WTC11 (cell line): ENCODE data around the gene SLC19A3. TPM values are rescaled to one million over a fixed set of nuclear protein-coding genes. Genes with fewer than 3 reads are reported as not detected.

Source experiments
- ATAC-seq: fragments of 200-7000 bp; cut with Tn5 transposase; 2 replicates; pipeline ENCODE4 v1.10.0; 2021; ENCODE audit warnings: mild to moderate bottlenecking, moderate library complexity
- CTCF ChIA-PET: fragments of 300-600 bp; sonication (Branson Sonifier 250); formaldehyde crosslinking; loops from one replicate; lab custom pipeline; 2021; ENCODE audit warnings: antibody characterized with exemption; lab: Charles Lee
- POLR2A ChIA-PET: fragments of 350-600 bp; sonication (Branson Sonifier 250); formaldehyde crosslinking; loops from one replicate; lab custom pipeline; 2021; ENCODE audit warnings: antibody characterized with exemption; lab: Charles Lee
- DNase-seq: peaks from one replicate; pipeline ENCODE4 v3.0.0; 2021; ENCODE audit warnings: low spot score
- H3K27ac Mint-ChIP-seq: 2 replicates; pipeline ENCODE4 v1.8.0; 2021; ENCODE audit warnings: mixed read lengths
- H3K27me3 Mint-ChIP-seq: 2 replicates; pipeline ENCODE4 v1.8.0; 2021; ENCODE audit warnings: low read depth, mild to moderate bottlenecking, moderate library complexity, mixed read lengths
- H3K36me3 Mint-ChIP-seq: 2 replicates; pipeline ENCODE4 v1.8.0; 2021; ENCODE audit warnings: mixed read lengths
- H3K4me1 Mint-ChIP-seq: 2 replicates; pipeline ENCODE4 v1.8.0; 2022; ENCODE audit warnings: mixed read lengths
- H3K4me3 Mint-ChIP-seq: 2 replicates; pipeline ENCODE4 v1.8.0; 2021; ENCODE audit warnings: mild to moderate bottlenecking, moderate library complexity, mixed read lengths
- H3K9me3 Mint-ChIP-seq: 2 replicates; pipeline ENCODE4 v1.8.0; 2021; ENCODE audit warnings: mixed read lengths
- ATF6 ChIP-seq: sonication (generic); formaldehyde crosslinking; IDR thresholded peaks from 2 replicates; pipeline ENCODE4 v1.8.1; 2023; ENCODE audit warnings: mild to moderate bottlenecking, missing genetic modification reagents
- CDX4 ChIP-seq: fragments of 250-450 bp; sonication (Bioruptor Pico); IDR thresholded peaks from 2 replicates; pipeline ENCODE4 v1.9.0; 2021; ENCODE audit warnings: moderate library complexity, mild to moderate bottlenecking, inconsistent platforms, borderline replicate concordance
- CREB1 ChIP-seq: sonication (generic); formaldehyde crosslinking; IDR thresholded peaks from 2 replicates; pipeline ENCODE4 v1.8.0; 2023; ENCODE audit warnings: mild to moderate bottlenecking, missing genetic modification reagents
- CREM ChIP-seq: sonication (generic); formaldehyde crosslinking; IDR thresholded peaks from 2 replicates; pipeline ENCODE4 v1.8.1; 2022; ENCODE audit warnings: mild to moderate bottlenecking, missing genetic modification reagents, moderate library complexity
- E2F4 ChIP-seq: sonication (generic); formaldehyde crosslinking; IDR thresholded peaks from 2 replicates; pipeline ENCODE4 v1.8.1; 2022; ENCODE audit warnings: low read depth, mild to moderate bottlenecking, moderate library complexity, missing genetic modification reagents, borderline replicate concordance
- ETV6 ChIP-seq: sonication (generic); formaldehyde crosslinking; IDR thresholded peaks from 2 replicates; pipeline ENCODE4 v1.8.1; 2022; ENCODE audit warnings: mild to moderate bottlenecking, missing genetic modification reagents
- FOXP4 ChIP-seq: sonication (generic); formaldehyde crosslinking; IDR thresholded peaks from 2 replicates; pipeline ENCODE4 v1.8.0; 2022; ENCODE audit warnings: mild to moderate bottlenecking, missing genetic modification reagents
- IRF2 ChIP-seq: sonication (generic); formaldehyde crosslinking; IDR thresholded peaks from 2 replicates; pipeline ENCODE4 v1.8.0; 2022; ENCODE audit warnings: low read depth, missing genetic modification reagents, borderline replicate concordance
- JUN ChIP-seq: sonication (generic); formaldehyde crosslinking; IDR thresholded peaks from 2 replicates; pipeline ENCODE4 v1.8.0; 2023; ENCODE audit warnings: mild to moderate bottlenecking, missing genetic modification reagents
- MAX ChIP-seq: sonication (generic); formaldehyde crosslinking; IDR thresholded peaks from 2 replicates; pipeline ENCODE4 v1.8.0; 2022; ENCODE audit warnings: mild to moderate bottlenecking, missing genetic modification reagents
- MLX ChIP-seq: sonication (generic); formaldehyde crosslinking; IDR thresholded peaks from 2 replicates; pipeline ENCODE4 v1.8.1; 2023; ENCODE audit warnings: mild to moderate bottlenecking, missing genetic modification reagents, moderate library complexity
- MYBL2 ChIP-seq: sonication (generic); formaldehyde crosslinking; IDR thresholded peaks from 2 replicates; pipeline ENCODE4 v1.8.1; 2023; ENCODE audit warnings: mild to moderate bottlenecking, moderate library complexity, missing genetic modification reagents
- NFATC4 ChIP-seq: fragments of 250-450 bp; sonication (Bioruptor Pico); IDR thresholded peaks from 2 replicates; pipeline ENCODE4 v1.9.0; 2021; ENCODE audit warnings: mild to moderate bottlenecking
- NFYB ChIP-seq: sonication (generic); formaldehyde crosslinking; conservative IDR thresholded peaks from 2 replicates; pipeline ENCODE4 v1.8.0; 2022; ENCODE audit warnings: low read depth, missing genetic modification reagents
- RORB ChIP-seq: fragments of 250-450 bp; sonication (Bioruptor Pico); IDR thresholded peaks from 2 replicates; pipeline ENCODE4 v1.9.0; 2021; ENCODE audit warnings: mild to moderate bottlenecking
- SOX15 ChIP-seq: fragments of 250-450 bp; sonication (Bioruptor Pico); IDR thresholded peaks from 2 replicates; pipeline ENCODE4 v1.9.0; 2021; ENCODE audit warnings: mild to moderate bottlenecking
- SP1 ChIP-seq: sonication (generic); formaldehyde crosslinking; conservative IDR thresholded peaks from 2 replicates; pipeline ENCODE4 v1.8.1; 2022; ENCODE audit warnings: missing genetic modification reagents
- STAT6 ChIP-seq: sonication (generic); formaldehyde crosslinking; conservative IDR thresholded peaks from 2 replicates; pipeline ENCODE4 v1.8.1; 2023; ENCODE audit warnings: mild to moderate bottlenecking, low read depth, missing genetic modification reagents, moderate library complexity
- TCF7 ChIP-seq: sonication (generic); formaldehyde crosslinking; IDR thresholded peaks from 2 replicates; pipeline ENCODE4 v1.8.0; 2022; ENCODE audit warnings: mild to moderate bottlenecking, low read depth, missing genetic modification reagents, moderate library complexity
- ZNF317 ChIP-seq: sonication (generic); formaldehyde crosslinking; IDR thresholded peaks from 2 replicates; pipeline ENCODE4 v1.8.1; 2023; ENCODE audit warnings: low read depth, mild to moderate bottlenecking, moderate library complexity, missing genetic modification reagents, borderline replicate concordance
- ZNF396 ChIP-seq: fragments of 250-450 bp; sonication (Bioruptor Pico); IDR thresholded peaks from 2 replicates; pipeline ENCODE4 v1.8.0; 2021; ENCODE audit warnings: mild to moderate bottlenecking, moderate library complexity, borderline replicate concordance
- ZNF512 ChIP-seq: sonication (generic); formaldehyde crosslinking; IDR thresholded peaks from 2 replicates; pipeline ENCODE4 v1.8.1; 2022; ENCODE audit warnings: missing genetic modification reagents, borderline replicate concordance
- ZNF671 ChIP-seq: fragments of 250-450 bp; sonication (Bioruptor Pico); IDR thresholded peaks from 2 replicates; pipeline ENCODE4 v1.8.0; 2021; ENCODE audit warnings: mild to moderate bottlenecking
- total RNA-seq: library from RNA; stranded (reverse); gene quantifications from 3 replicates; pipeline ENCODE4 v1.2.3, GENCODE V29; 2021
- TF ChIP-seq, protein P1 (sequence below): fragments of 250-450 bp; sonication (Bioruptor Pico); IDR thresholded peaks from 2 replicates; pipeline ENCODE4 v1.9.0; 2021; ENCODE audit warnings: mild to moderate bottlenecking

SLC19A3 gene
- total RNA-seq, 1 experiment from 2014 or later, result 6.5 TPM

DNA sequence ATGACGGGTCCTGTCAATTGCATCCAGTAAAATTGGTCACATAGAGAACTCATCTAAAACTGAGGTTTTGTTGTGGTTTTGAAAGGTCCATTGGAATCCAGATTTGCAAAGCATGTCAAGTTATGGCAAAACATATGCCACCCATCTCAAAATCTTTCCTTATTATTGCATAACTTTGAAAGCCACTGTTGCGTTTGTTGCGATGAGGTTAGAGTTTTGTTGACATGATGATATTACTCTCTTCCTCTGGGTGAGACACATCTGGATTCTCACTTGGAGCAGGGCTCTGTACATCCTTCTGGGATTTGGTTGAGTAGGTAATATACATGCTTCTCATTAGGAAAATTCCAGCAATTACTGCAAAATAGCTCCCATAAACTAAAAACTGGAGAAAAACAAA lies 30.6 kb downstream of the SLC19A3 start (continued):
- TF ChIP-seq ZNF396 (CRISPR knock-in tag) (no peak), SP1 (CRISPR knock-in tag) (no peak), NFYB (CRISPR knock-in tag) (no peak), STAT6 (CRISPR knock-in tag) (no peak), CREM (CRISPR knock-in tag) (no peak), MLX (CRISPR knock-in tag) (no peak), TCF7 (no peak), MAX (CRISPR knock-in tag) (no peak), ETV6 (CRISPR knock-in tag) (no peak), CREB1 (no peak)
- TF ChIP-seq, all 79 proteins: peak for 0

DNA sequence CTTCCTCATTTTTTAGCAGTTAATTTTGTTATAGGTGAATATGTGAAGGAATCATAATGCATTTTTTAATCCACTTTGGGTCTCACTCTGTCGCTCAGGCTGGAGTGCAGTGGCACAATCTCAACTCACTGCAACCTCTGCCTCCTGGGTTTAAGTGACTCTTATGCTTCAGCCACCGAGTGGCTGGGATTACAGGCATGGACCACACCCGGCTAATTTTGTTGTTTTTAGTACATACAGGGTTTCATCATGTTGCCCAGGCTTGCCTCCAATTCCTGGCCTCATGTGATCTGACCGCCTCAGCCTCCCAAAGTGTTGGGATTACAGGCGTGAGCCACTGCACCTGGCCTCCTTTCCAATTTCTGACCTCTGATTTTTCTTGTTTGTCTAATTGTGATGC lies 33.6 kb downstream of the SLC19A3 start:
- POLR2A ChIA-PET, result no interaction called here
- no peak for DNase-seq
- Mint-ChIP-seq H3K27ac (no peak overlapping the region; the same call in 1 of the 2 replicates), H3K9me3 (no peaks in the 10 kb centered on the region), H3K36me3 (no peaks in the 10 kb centered on the region), H3K27me3 (no peaks in the 10 kb centered on the region), H3K4me3 (no peak overlapping the region), H3K4me1 (no peaks in the 10 kb centered on the region)
- TF ChIP-seq CREB1 (no peak), ZNF512 (CRISPR knock-in tag) (no peak), E2F4 (CRISPR knock-in tag) (no peak), IRF2 (CRISPR knock-in tag) (no peak), ZNF671 (CRISPR knock-in tag) (no peak), CDX4 (CRISPR knock-in tag) (no peak), ZNF396 (CRISPR knock-in tag) (no peak), JUN (CRISPR knock-in tag) (no peak), SOX15 (no peak), MYBL2 (no peak), NFATC4 (CRISPR knock-in tag) (no peak), FOXP4 (CRISPR knock-in tag) (no peak), ZNF317 (CRISPR knock-in tag) (no peak), RORB (no peak), ATF6 (no peak)
- TF ChIP-seq, protein P1, sequence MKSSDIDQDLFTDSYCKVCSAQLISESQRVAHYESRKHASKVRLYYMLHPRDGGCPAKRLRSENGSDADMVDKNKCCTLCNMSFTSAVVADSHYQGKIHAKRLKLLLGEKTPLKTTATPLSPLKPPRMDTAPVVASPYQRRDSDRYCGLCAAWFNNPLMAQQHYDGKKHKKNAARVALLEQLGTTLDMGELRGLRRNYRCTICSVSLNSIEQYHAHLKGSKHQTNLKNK (CRISPR knock-in tag), result no peak
- no peak for ATAC-seq
- CTCF ChIA-PET, result no interaction called here
